Trophoblast cell (in vitro differentiated cells and primary cell): ENCODE measurements around the gene DCUN1D4.
A peak's percentile ranks its signal among the peaks of the same experiment; 100 is the strongest.

Experiments
- DNase-seq, 2 donors: peaks; one replicate each; pipeline ENCODE4 v3.0.0-alpha.2; 2016
- H2AFZ ChIP-seq: 2 replicates; pipeline ENCODE4 v1.6.1; 2013; ENCODE audit warnings: low read length, moderate library complexity, mild to moderate bottlenecking; ENCODE audit not compliant: insufficient read depth, poor library complexity
- H2AK5ac ChIP-seq: 2 replicates; pipeline ENCODE4 v1.6.1; 2013; ENCODE audit warnings: mild to moderate bottlenecking, low read length
- H2BK120ac ChIP-seq: 2 replicates; pipeline ENCODE4 v1.6.1; 2013; ENCODE audit warnings: low read length, mild to moderate bottlenecking, moderate library complexity; ENCODE audit not compliant: insufficient read depth, poor library complexity
- H2BK12ac ChIP-seq: 2 replicates; pipeline ENCODE4 v1.6.1; 2013; ENCODE audit warnings: mild to moderate bottlenecking, low read length, moderate library complexity
- H2BK5ac ChIP-seq: 2 replicates; pipeline ENCODE4 v1.6.1; 2013; ENCODE audit warnings: low read length, low read depth, moderate library complexity, mild to moderate bottlenecking; ENCODE audit not compliant: poor library complexity
- H3K14ac ChIP-seq: 2 replicates; pipeline ENCODE4 v1.6.1; 2013; ENCODE audit warnings: mild to moderate bottlenecking, low read length
- H3K18ac ChIP-seq: 2 replicates; pipeline ENCODE4 v1.6.1; 2013; ENCODE audit warnings: mild to moderate bottlenecking, low read length
- H3K23ac ChIP-seq: 2 replicates; pipeline ENCODE4 v1.6.1; 2013; ENCODE audit warnings: low read length
- H3K27ac ChIP-seq: 2 replicates; pipeline ENCODE4 v1.5.1; 2013; ENCODE audit warnings: low read depth, mild to moderate bottlenecking, inconsistent platforms, low read length, moderate library complexity
- H3K27me3 ChIP-seq: 2 replicates; pipeline ENCODE4 v1.6.1; 2013; ENCODE audit warnings: inconsistent platforms, mild to moderate bottlenecking, low read length, moderate library complexity; ENCODE audit not compliant: insufficient read depth
- H3K36me3 ChIP-seq, 2 experiments: 1 replicate in 1 of 2; 2 replicates in 1 of 2; pipeline ENCODE4 v1.6.1; 2013; ENCODE audit warnings: low read length in 2 of 2, mild to moderate bottlenecking in 2 of 2, moderate library complexity in 1 of 2; ENCODE audit not compliant: insufficient read depth in 2 of 2, control insufficient read depth in 1 of 2
- H3K4ac ChIP-seq: 2 replicates; pipeline ENCODE4 v1.6.1; 2013; ENCODE audit warnings: low read depth, mild to moderate bottlenecking, low read length, moderate library complexity
- H3K4me1 ChIP-seq, 2 experiments: 1 replicate in 1 of 2; 2 replicates in 1 of 2; pipeline ENCODE4 v1.6.1; 2013; ENCODE audit warnings: low read length in 2 of 2, mild to moderate bottlenecking in 2 of 2, moderate library complexity in 1 of 2; ENCODE audit not compliant: insufficient read depth in 2 of 2, control insufficient read depth in 1 of 2
- H3K4me2 ChIP-seq: 2 replicates; pipeline ENCODE4 v1.6.1; 2013; ENCODE audit warnings: inconsistent platforms, mild to moderate bottlenecking, low read length, moderate library complexity
- H3K4me3 ChIP-seq: 2 replicates; pipeline ENCODE4 v1.5.1; 2013; ENCODE audit warnings: mild to moderate bottlenecking, low read depth, low read length, inconsistent platforms
- H3K79me1 ChIP-seq: one replicate; pipeline ENCODE4 v1.6.1; 2013; ENCODE audit warnings: low read length
- H3K79me2 ChIP-seq: 2 replicates; pipeline ENCODE4 v1.6.1; 2013; ENCODE audit warnings: low read length, mild to moderate bottlenecking; ENCODE audit not compliant: control insufficient read depth, insufficient read depth, poor library complexity
- H3K9ac ChIP-seq: 2 replicates; pipeline ENCODE4 v1.6.1; 2013; ENCODE audit warnings: mild to moderate bottlenecking, low read length
- H3K9me3 ChIP-seq: 2 replicates; pipeline ENCODE4 v1.6.1; 2013; ENCODE audit warnings: low read depth, mild to moderate bottlenecking, control low read depth, inconsistent platforms, low read length; ENCODE audit not compliant: insufficient read depth
- H4K12ac ChIP-seq: 2 replicates; pipeline ENCODE4 v1.6.1; 2013; ENCODE audit warnings: low read depth, mild to moderate bottlenecking, low read length, moderate library complexity
- H4K8ac ChIP-seq: 2 replicates; pipeline ENCODE4 v1.6.1; 2013; ENCODE audit warnings: low read depth, mild to moderate bottlenecking, low read length, moderate library complexity
- H4K91ac ChIP-seq: one replicate; pipeline ENCODE4 v1.6.1; 2013; ENCODE audit warnings: low read depth, mild to moderate bottlenecking, low read length, moderate library complexity
- WGBS: extraction: QIAGEN DNeasy Blood & Tissue Kit; methylation state at CpG from one replicate; pipeline ENCODE4 v1.1.7; 2013; ENCODE audit warnings: missing lambda C conversion rate; ENCODE audit not compliant: insufficient read length, insufficient coverage; ENCODE audit errors: extremely low coverage; 5-methylcytosine and 5-hydroxymethylcytosine counted together

Gene DCUN1D4

GRCh38 chr4:51867689-51868448, 24.9 kb downstream of the DCUN1D4 start:
- Histone ChIP-seq H2AFZ (no peak overlapping the region), H3K27ac (no peak overlapping the region), H2AK5ac (no peak overlapping the region), H3K9me3 (peaks cover 3% of the 10 kb centered on the region), H3K23ac (no peak overlapping the region), H3K27me3 (no peaks in the 10 kb centered on the region), H2BK120ac (no peak overlapping the region), H3K4me1 (no peaks in the 10 kb centered on the region), H3K79me1 (no peaks in the 10 kb centered on the region), H4K91ac (no peak overlapping the region), H3K36me3 (peaks cover 24 to 34% of the 10 kb centered on the region in 2 experiments), H3K18ac (no peak overlapping the region), H4K12ac (no peak overlapping the region), H3K9ac (no peak overlapping the region), H3K79me2 (no peaks in the 10 kb centered on the region), H3K4ac (no peak overlapping the region), H4K8ac (no peak overlapping the region), H2BK5ac (no peak overlapping the region), H3K14ac (no peak overlapping the region), H2BK12ac (no peak overlapping the region), H3K4me2 (no peak overlapping the region), H3K4me3 (no peak overlapping the region)
- WGBS: no CpG with 5 or more reads among the region's 16 CpGs
- no peak for DNase-seq

DNA sequence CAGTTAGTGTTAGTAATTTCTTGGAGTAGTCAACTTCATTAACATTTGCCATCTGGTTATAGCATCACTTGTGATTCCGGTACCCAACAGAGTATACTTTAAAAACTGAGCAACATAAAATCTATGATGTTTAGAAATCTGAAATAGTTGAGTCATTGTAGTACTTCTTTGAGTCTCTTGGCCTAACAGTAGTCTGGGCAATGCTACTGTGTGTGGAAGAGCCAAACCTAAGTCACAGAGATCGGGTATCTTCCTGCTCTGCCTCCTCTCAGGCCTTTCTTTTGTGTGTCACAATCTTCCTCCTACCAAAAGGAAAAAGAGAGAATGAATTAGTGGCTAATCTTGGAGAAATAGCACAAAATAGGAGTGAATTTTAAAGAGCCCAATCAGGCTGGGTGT, 25.5 kb downstream of the DCUN1D4 start:
- Histone ChIP-seq H3K18ac (no peak overlapping the region), H3K4me2 (no peak overlapping the region), H3K4me3 (no peak overlapping the region), H3K9ac (no peak overlapping the region), H2BK12ac (no peak overlapping the region), H3K36me3 (peaks cover 24 to 34% of the 10 kb centered on the region in 2 experiments), H3K27me3 (no peaks in the 10 kb centered on the region), H2AFZ (no peak overlapping the region), H3K79me1 (no peaks in the 10 kb centered on the region), H3K14ac (no peak overlapping the region), H4K12ac (no peak overlapping the region), H3K4me1 (no peaks in the 10 kb centered on the region), H3K27ac (no peak overlapping the region), H2BK120ac (no peak overlapping the region), H4K91ac (no peak overlapping the region), H2AK5ac (no peak overlapping the region), H3K4ac (no peak overlapping the region), H4K8ac (no peak overlapping the region), H2BK5ac (no peak overlapping the region), H3K9me3 (peaks cover 3% of the 10 kb centered on the region), H3K79me2 (no peaks in the 10 kb centered on the region), H3K23ac (no peak overlapping the region)
- no CpG with 5 or more reads among the region's 2 CpGs for WGBS
- DNase-seq: no peak

GRCh38 chr4:51870441-51871188, 27.7 kb downstream of the DCUN1D4 start:
- Histone ChIP-seq H3K79me1 (no peaks in the 10 kb centered on the region), H3K27me3 (no peaks in the 10 kb centered on the region), H3K27ac (no peak overlapping the region), H3K4me3 (no peak overlapping the region), H2BK120ac (no peak overlapping the region), H3K9me3 (peaks cover 3% of the 10 kb centered on the region), H3K23ac (no peak overlapping the region), H3K4me1 (no peaks in the 10 kb centered on the region), H3K9ac (no peak overlapping the region), H4K8ac (no peak overlapping the region), H3K14ac (no peak overlapping the region), H2BK5ac (no peak overlapping the region), H2AK5ac (no peak overlapping the region), H3K18ac (no peak overlapping the region), H3K79me2 (no peaks in the 10 kb centered on the region), H2BK12ac (no peak overlapping the region), H2AFZ (no peak overlapping the region), H3K4ac (no peak overlapping the region), H4K91ac (no peak overlapping the region), H4K12ac (no peak overlapping the region), H3K4me2 (no peak overlapping the region), H3K36me3 (peaks cover 24 to 30% of the 10 kb centered on the region in 2 experiments)
- no peak for DNase-seq
- WGBS: no CpG with 5 or more reads among the region's 3 CpGs

DNA sequence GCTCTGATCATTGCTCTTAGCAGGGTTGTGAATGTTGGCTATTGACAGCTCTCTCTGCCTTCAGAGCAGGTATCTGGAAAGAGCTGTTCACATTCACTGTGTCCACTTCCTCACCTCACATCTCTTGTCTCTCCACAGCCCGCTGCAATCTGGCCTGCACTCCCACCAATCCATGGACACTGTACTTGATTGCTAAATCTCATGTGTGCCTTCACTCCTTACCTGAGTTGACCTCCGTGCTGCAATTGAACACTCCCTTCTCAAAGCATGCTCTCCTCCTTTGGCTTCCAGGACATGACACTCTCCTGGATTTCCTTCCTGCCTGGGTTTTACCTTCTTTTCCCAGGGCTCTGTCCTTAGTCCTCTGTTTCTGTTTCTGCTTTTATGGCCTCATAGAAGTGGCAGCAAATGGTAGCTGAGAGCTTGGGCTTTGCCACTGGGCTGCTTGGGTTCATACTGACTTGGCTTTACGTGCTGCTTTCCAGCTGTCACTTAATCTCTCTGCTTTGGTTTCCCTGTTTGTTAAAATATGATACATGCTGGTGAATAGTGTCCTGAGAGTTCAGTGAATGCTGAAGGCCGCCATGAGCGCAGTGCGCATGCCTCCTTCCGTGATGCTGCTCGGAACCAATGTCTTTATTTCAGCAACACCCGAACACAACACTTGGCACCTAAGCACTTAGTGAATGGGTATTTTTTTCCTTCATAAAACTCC, 29.5 kb downstream of the DCUN1D4 start:
- H4K12ac ChIP-seq: no peak overlapping the region
- H3K4me1 ChIP-seq: no peaks in the 10 kb centered on the region
- WGBS: no CpG with 5 or more reads among the region's 9 CpGs
- H3K9me3 ChIP-seq: peaks cover 1% of the 10 kb centered on the region
- no peak overlapping the region for H3K14ac ChIP-seq
- no peak overlapping the region for H2AFZ ChIP-seq
- no peak for DNase-seq
- H3K27ac ChIP-seq: no peak overlapping the region
- H2AK5ac ChIP-seq: no peak overlapping the region
- H3K18ac ChIP-seq: no peak overlapping the region
- H3K9ac ChIP-seq: no peak overlapping the region
- peaks cover 17 to 22% of the 10 kb centered on the region in 2 experiments for H3K36me3 ChIP-seq
- H3K79me1 ChIP-seq: no peaks in the 10 kb centered on the region
- H3K4ac ChIP-seq: no peak overlapping the region
- H2BK120ac ChIP-seq: no peak overlapping the region
- no peak overlapping the region for H3K4me2 ChIP-seq
- no peak overlapping the region for H4K91ac ChIP-seq
- no peak overlapping the region for H3K4me3 ChIP-seq
- no peak overlapping the region for H4K8ac ChIP-seq
- peak overlapping the region; percentile 42 for H3K23ac ChIP-seq
- H3K27me3 ChIP-seq: no peaks in the 10 kb centered on the region
- H2BK12ac ChIP-seq: no peak overlapping the region
- no peaks in the 10 kb centered on the region for H3K79me2 ChIP-seq
- no peak overlapping the region for H2BK5ac ChIP-seq
